Neural progenitor cell (in vitro differentiated cells): ENCODE measurements around the gene EPS8L1. TPM values are rescaled to one million over a fixed set of nuclear protein-coding genes. Genes with fewer than 3 reads are reported as not detected.

Experiments used
- DNase-seq: peaks from one replicate; pipeline ENCODE4 v3.0.0-alpha.2; 2016; ENCODE audit warnings: low spot score
- H2AFZ ChIP-seq: fragments of 200-600 bp; sonication (generic); replicated peaks from 2 replicates; pipeline ENCODE4 v1.6.1; 2016; ENCODE audit warnings: antibody characterized with exemption
- H3F3A ChIP-seq: fragments of 200-600 bp; sonication (generic); 2 replicates; pipeline ENCODE4 v1.6.1; 2016; ENCODE audit warnings: antibody characterized with exemption, low read depth
- H3K27ac ChIP-seq: fragments of 200-600 bp; sonication (generic); 2 replicates; pipeline ENCODE4 v1.5.1; 2016; ENCODE audit warnings: mild to moderate bottlenecking
- H3K27me3 ChIP-seq: fragments of 200-600 bp; sonication (generic); 2 replicates; pipeline ENCODE4 v1.6.1; 2016; ENCODE audit warnings: mild to moderate bottlenecking, moderate library complexity
- H3K36me3 ChIP-seq: fragments of 200-600 bp; sonication (generic); 2 replicates; pipeline ENCODE4 v1.5.1; 2016
- H3K4me1 ChIP-seq: fragments of 200-600 bp; sonication (generic); 2 replicates; pipeline ENCODE4 v1.6.1; 2016; ENCODE audit warnings: mixed run types
- H3K4me2 ChIP-seq: fragments of 200-600 bp; sonication (generic); 2 replicates; pipeline ENCODE4 v1.6.1; 2016
- H3K4me3 ChIP-seq: fragments of 200-600 bp; sonication (generic); 2 replicates; pipeline ENCODE4 v1.5.1; 2016
- H3K79me2 ChIP-seq: fragments of 200-600 bp; sonication (generic); 2 replicates; pipeline ENCODE4 v1.6.1; 2016; ENCODE audit warnings: low read depth
- H3K9ac ChIP-seq: fragments of 200-600 bp; sonication (generic); 2 replicates; pipeline ENCODE4 v1.6.1; 2016
- H3K9me3 ChIP-seq: fragments of 200-600 bp; sonication (generic); 2 replicates; pipeline ENCODE4 v1.5.1; 2016; ENCODE audit warnings: low read depth
- H4K20me1 ChIP-seq: fragments of 200-600 bp; sonication (generic); 2 replicates; pipeline ENCODE4 v1.6.1; 2016; ENCODE audit warnings: low read depth
- H3K27ac Mint-ChIP-seq: 3 replicates; pipeline ENCODE4 v1.8.0; 2021; ENCODE audit warnings: mixed read lengths
- H3K27me3 Mint-ChIP-seq: 2 replicates; pipeline ENCODE4 v1.8.0; 2022; ENCODE audit warnings: low read depth, mild to moderate bottlenecking, inconsistent platforms, moderate library complexity, mixed read lengths; ENCODE audit not compliant: insufficient read depth
- H3K36me3 Mint-ChIP-seq: 3 replicates; pipeline ENCODE4 v1.8.0; 2021; ENCODE audit warnings: mixed read lengths
- H3K4me1 Mint-ChIP-seq: 3 replicates; pipeline ENCODE4 v1.8.0; 2021; ENCODE audit warnings: mixed read lengths
- H3K4me3 Mint-ChIP-seq: 3 replicates; pipeline ENCODE4 v1.8.0; 2021; ENCODE audit warnings: mild to moderate bottlenecking, moderate library complexity, mixed read lengths
- H3K9me3 Mint-ChIP-seq: 3 replicates; pipeline ENCODE4 v1.8.0; 2020; ENCODE audit warnings: mixed read lengths
- CTCF ChIP-seq: fragments of 200-600 bp; sonication (generic); IDR thresholded peaks from 2 replicates; pipeline ENCODE4 v1.5.1; 2017; ENCODE audit warnings: antibody characterized with exemption, mild to moderate bottlenecking
- EZH2 ChIP-seq: fragments of 200-600 bp; sonication (generic); IDR thresholded peaks from 2 replicates; pipeline ENCODE4 v1.6.1; 2017; ENCODE audit warnings: antibody characterized with exemption, mild to moderate bottlenecking, moderate library complexity
- EZH2phosphoT487 ChIP-seq: fragments of 200-600 bp; sonication (generic); IDR thresholded peaks from 2 replicates; pipeline ENCODE4 v1.6.1; 2017; ENCODE audit warnings: antibody characterized with exemption
- total RNA-seq: library from RNA; depleted of rRNA; stranded (reverse); fragments of >200 nt; gene quantifications from 2 replicates; pipeline ENCODE4 v1.2.3, GENCODE V29; 2015; ENCODE audit warnings: low replicate concordance

Gene EPS8L1
- total RNA-seq, 1 donor from 2014 or later = 7.0 TPM

DNA sequence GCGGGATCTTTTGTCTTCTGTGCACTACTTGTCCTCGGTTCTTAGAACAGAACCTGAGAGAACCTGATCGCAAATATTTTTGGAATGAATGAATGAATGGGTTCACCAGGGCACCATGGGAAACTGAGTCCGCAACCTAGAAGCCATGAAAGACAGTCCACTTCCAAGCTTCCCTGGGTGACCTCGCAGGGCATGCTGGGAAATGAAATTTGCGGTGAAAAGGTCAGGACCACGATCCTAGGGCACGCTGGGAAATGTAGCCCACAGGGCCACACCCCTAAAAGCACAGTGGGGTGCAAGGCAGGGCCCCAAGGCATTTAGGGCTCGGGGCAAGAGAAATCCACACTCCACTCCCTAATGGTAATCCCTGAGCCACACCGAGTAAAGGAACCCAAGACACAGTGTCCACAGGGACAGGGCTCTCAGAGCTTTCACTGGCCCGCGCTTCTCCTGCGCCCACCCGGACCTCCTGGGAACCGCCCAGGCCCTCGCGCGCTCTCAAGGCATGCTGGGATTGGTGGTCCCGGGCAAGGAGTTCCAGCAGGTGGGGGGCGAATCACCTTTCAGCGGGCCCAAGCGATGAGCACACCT, 42.8 kb downstream of the EPS8L1 start:
- Mint-ChIP-seq H3K27me3 (peaks cover 13% of the 10 kb centered on the region), H3K27ac (peak overlapping the region; percentile 74), H3K4me1 (peaks cover 39% of the 10 kb centered on the region), H3K36me3 (no peaks in the 10 kb centered on the region), H3K9me3 (no peaks in the 10 kb centered on the region), H3K4me3 (peak overlapping the region; percentile 98)
- Histone ChIP-seq H3K4me3 (peak overlapping the region; percentile 80), H3K27me3 (no peaks in the 10 kb centered on the region), H3K79me2 (peaks cover 36% of the 10 kb centered on the region), H4K20me1 (peaks cover 36% of the 10 kb centered on the region), H3K9me3 (no peaks in the 10 kb centered on the region), H3K27ac (no peak overlapping the region), H3K36me3 (no peaks in the 10 kb centered on the region), H3K9ac (no peak overlapping the region), H3K4me2 (peak overlapping the region; percentile 85), H3K4me1 (peaks cover 8% of the 10 kb centered on the region), H2AFZ (peak overlapping the region; percentile 88), H3F3A (peaks cover 22% of the 10 kb centered on the region)
- TF ChIP-seq EZH2 = no peak
- TF ChIP-seq CTCF = no peak
- TF ChIP-seq EZH2phosphoT487 = no peak
- DNase-seq = peak; percentile 75

DNA sequence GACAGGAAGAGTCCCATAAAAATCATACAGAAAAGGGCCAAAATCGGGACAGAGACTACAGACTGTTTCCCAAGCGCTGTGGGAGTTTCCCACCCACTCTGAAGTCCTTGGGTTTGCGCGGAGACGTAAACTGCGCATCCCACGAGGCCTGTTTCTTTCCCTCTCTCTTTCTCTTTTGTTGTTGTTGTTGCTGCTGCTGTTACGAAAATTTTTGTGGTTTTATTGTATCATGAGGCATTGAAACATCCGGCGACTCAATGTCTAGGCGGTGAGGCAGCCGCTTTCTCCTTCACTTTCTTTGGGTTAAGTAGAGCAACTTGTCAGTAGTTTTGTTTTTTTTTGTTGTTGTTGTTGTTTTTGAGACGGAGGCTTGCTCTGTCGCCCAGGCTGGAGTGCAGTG, 43.4 kb downstream of the EPS8L1 start:
- H2AFZ ChIP-seq = peak overlapping the region; percentile 88

DNA sequence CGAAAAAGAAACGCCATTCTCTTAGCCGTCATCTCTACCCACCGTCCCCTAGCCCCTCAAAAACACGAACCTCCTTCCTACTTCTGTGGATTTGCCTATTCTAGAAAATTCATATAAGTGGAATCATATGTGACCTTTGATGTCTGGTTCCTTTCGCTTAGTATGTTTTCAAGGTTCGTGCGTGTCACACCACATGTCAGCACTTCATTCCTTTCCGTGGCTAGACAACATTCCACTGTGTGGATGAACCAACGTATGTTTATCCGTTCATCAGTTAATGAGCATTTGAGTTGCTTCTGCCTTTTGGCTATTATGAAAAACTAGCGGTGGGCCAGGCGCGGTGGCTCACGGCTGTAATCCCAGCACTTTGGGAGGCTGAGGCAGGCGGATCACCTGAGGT, 55.8 kb downstream of the EPS8L1 start:
- Mint-ChIP-seq H3K27ac (no peak overlapping the region), H3K4me3 (no peak overlapping the region), H3K4me1 (peaks cover 24% of the 10 kb centered on the region), H3K9me3 (no peaks in the 10 kb centered on the region), H3K36me3 (no peaks in the 10 kb centered on the region), H3K27me3 (peaks cover 5% of the 10 kb centered on the region)
- Histone ChIP-seq H4K20me1 (no peaks in the 10 kb centered on the region), H3K4me3 (no peak overlapping the region), H3K27ac (no peak overlapping the region), H3F3A (peaks cover 11% of the 10 kb centered on the region), H3K36me3 (no peaks in the 10 kb centered on the region), H3K79me2 (no peaks in the 10 kb centered on the region), H2AFZ (no peak overlapping the region), H3K27me3 (no peaks in the 10 kb centered on the region), H3K9me3 (no peaks in the 10 kb centered on the region), H3K4me2 (no peak overlapping the region), H3K4me1 (no peaks in the 10 kb centered on the region), H3K9ac (no peak overlapping the region)
- no peak for TF ChIP-seq CTCF
- no peak for TF ChIP-seq EZH2
- TF ChIP-seq EZH2phosphoT487 = no peak
- DNase-seq = no peak

More for the DNA sequence above, 43.4 kb downstream of the EPS8L1 start:
- Mint-ChIP-seq H3K4me1 (peaks cover 40% of the 10 kb centered on the region), H3K9me3 (no peaks in the 10 kb centered on the region), H3K27ac (no peak overlapping the region), H3K4me3 (peak overlapping the region; percentile 98), H3K27me3 (peaks cover 11% of the 10 kb centered on the region), H3K36me3 (no peaks in the 10 kb centered on the region)
- TF ChIP-seq CTCF (no peak), EZH2 (no peak), EZH2phosphoT487 (no peak)
- H3K79me2 ChIP-seq = peaks cover 30% of the 10 kb centered on the region
- H3F3A ChIP-seq = peaks cover 27% of the 10 kb centered on the region
- H3K27me3 ChIP-seq = no peaks in the 10 kb centered on the region
- no peaks in the 10 kb centered on the region for H3K9me3 ChIP-seq
- no peaks in the 10 kb centered on the region for H3K36me3 ChIP-seq
- peak overlapping the region; percentile 80 for H3K4me3 ChIP-seq
- H3K4me2 ChIP-seq = peak overlapping the region; percentile 85
- peaks cover 30% of the 10 kb centered on the region for H4K20me1 ChIP-seq
- no peak overlapping the region for H3K9ac ChIP-seq
- peaks cover 13% of the 10 kb centered on the region for H3K4me1 ChIP-seq
- H3K27ac ChIP-seq = no peak overlapping the region
- DNase-seq = no peak
